ENCODE data around the gene KRT76.

DNA sequence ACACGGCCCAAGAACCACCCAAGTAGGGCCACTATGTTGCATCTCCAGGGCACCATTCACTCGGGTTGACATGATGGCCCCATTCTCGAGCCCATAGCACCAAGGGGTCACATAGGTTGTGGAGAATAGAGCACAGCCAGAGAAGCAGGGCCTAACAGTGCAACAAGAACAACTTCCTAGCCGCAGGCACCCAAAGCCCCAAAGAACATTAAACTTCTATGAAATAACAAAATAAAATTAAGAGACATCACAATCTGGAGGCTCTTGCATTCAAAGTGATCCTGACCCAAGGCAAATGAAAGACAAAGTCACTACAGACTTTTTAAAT, 34.9 kb upstream of the KRT76 start:
- TF ChIP-seq, protein P1, sequence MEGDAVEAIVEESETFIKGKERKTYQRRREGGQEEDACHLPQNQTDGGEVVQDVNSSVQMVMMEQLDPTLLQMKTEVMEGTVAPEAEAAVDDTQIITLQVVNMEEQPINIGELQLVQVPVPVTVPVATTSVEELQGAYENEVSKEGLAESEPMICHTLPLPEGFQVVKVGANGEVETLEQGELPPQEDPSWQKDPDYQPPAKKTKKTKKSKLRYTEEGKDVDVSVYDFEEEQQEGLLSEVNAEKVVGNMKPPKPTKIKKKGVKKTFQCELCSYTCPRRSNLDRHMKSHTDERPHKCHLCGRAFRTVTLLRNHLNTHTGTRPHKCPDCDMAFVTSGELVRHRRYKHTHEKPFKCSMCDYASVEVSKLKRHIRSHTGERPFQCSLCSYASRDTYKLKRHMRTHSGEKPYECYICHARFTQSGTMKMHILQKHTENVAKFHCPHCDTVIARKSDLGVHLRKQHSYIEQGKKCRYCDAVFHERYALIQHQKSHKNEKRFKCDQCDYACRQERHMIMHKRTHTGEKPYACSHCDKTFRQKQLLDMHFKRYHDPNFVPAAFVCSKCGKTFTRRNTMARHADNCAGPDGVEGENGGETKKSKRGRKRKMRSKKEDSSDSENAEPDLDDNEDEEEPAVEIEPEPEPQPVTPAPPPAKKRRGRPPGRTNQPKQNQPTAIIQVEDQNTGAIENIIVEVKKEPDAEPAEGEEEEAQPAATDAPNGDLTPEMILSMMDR (IDR thresholded peaks at IDR 0.05), result no peak
- no peak for TF ChIP-seq ZFX (IDR thresholded peaks at IDR 0.05; ENCODE audit: borderline replicate concordance)
